Trophoblast cell (in vitro differentiated cells and primary cell): Measurements from ENCODE around the gene SND1.

ENCODE experiments used
- DNase-seq, 2 donors: peaks; one replicate each; pipeline ENCODE4 v3.0.0-alpha.2; 2016
- H2AFZ ChIP-seq: 2 replicates; pipeline ENCODE4 v1.6.1; 2013; ENCODE audit warnings: low read length, moderate library complexity, mild to moderate bottlenecking; ENCODE audit not compliant: insufficient read depth, poor library complexity
- H2AK5ac ChIP-seq: 2 replicates; pipeline ENCODE4 v1.6.1; 2013; ENCODE audit warnings: mild to moderate bottlenecking, low read length
- H2BK120ac ChIP-seq: 2 replicates; pipeline ENCODE4 v1.6.1; 2013; ENCODE audit warnings: low read length, mild to moderate bottlenecking, moderate library complexity; ENCODE audit not compliant: insufficient read depth, poor library complexity
- H2BK12ac ChIP-seq: 2 replicates; pipeline ENCODE4 v1.6.1; 2013; ENCODE audit warnings: mild to moderate bottlenecking, low read length, moderate library complexity
- H2BK5ac ChIP-seq: 2 replicates; pipeline ENCODE4 v1.6.1; 2013; ENCODE audit warnings: low read length, low read depth, moderate library complexity, mild to moderate bottlenecking; ENCODE audit not compliant: poor library complexity
- H3K14ac ChIP-seq: 2 replicates; pipeline ENCODE4 v1.6.1; 2013; ENCODE audit warnings: mild to moderate bottlenecking, low read length
- H3K18ac ChIP-seq: 2 replicates; pipeline ENCODE4 v1.6.1; 2013; ENCODE audit warnings: mild to moderate bottlenecking, low read length
- H3K23ac ChIP-seq: 2 replicates; pipeline ENCODE4 v1.6.1; 2013; ENCODE audit warnings: low read length
- H3K27ac ChIP-seq: 2 replicates; pipeline ENCODE4 v1.5.1; 2013; ENCODE audit warnings: low read depth, mild to moderate bottlenecking, inconsistent platforms, low read length, moderate library complexity
- H3K27me3 ChIP-seq: 2 replicates; pipeline ENCODE4 v1.6.1; 2013; ENCODE audit warnings: inconsistent platforms, mild to moderate bottlenecking, low read length, moderate library complexity; ENCODE audit not compliant: insufficient read depth
- H3K36me3 ChIP-seq, 2 experiments: 1 replicate in 1 of 2; 2 replicates in 1 of 2; pipeline ENCODE4 v1.6.1; 2013; ENCODE audit warnings: low read length in 2 of 2, mild to moderate bottlenecking in 2 of 2, moderate library complexity in 1 of 2; ENCODE audit not compliant: insufficient read depth in 2 of 2, control insufficient read depth in 1 of 2
- H3K4ac ChIP-seq: 2 replicates; pipeline ENCODE4 v1.6.1; 2013; ENCODE audit warnings: low read depth, mild to moderate bottlenecking, low read length, moderate library complexity
- H3K4me1 ChIP-seq, 2 experiments: 1 replicate in 1 of 2; 2 replicates in 1 of 2; pipeline ENCODE4 v1.6.1; 2013; ENCODE audit warnings: low read length in 2 of 2, mild to moderate bottlenecking in 2 of 2, moderate library complexity in 1 of 2; ENCODE audit not compliant: insufficient read depth in 2 of 2, control insufficient read depth in 1 of 2
- H3K4me2 ChIP-seq: 2 replicates; pipeline ENCODE4 v1.6.1; 2013; ENCODE audit warnings: inconsistent platforms, mild to moderate bottlenecking, low read length, moderate library complexity
- H3K4me3 ChIP-seq: 2 replicates; pipeline ENCODE4 v1.5.1; 2013; ENCODE audit warnings: mild to moderate bottlenecking, low read depth, low read length, inconsistent platforms
- H3K79me1 ChIP-seq: one replicate; pipeline ENCODE4 v1.6.1; 2013; ENCODE audit warnings: low read length
- H3K79me2 ChIP-seq: 2 replicates; pipeline ENCODE4 v1.6.1; 2013; ENCODE audit warnings: low read length, mild to moderate bottlenecking; ENCODE audit not compliant: control insufficient read depth, insufficient read depth, poor library complexity
- H3K9ac ChIP-seq: 2 replicates; pipeline ENCODE4 v1.6.1; 2013; ENCODE audit warnings: mild to moderate bottlenecking, low read length
- H3K9me3 ChIP-seq: 2 replicates; pipeline ENCODE4 v1.6.1; 2013; ENCODE audit warnings: low read depth, mild to moderate bottlenecking, control low read depth, inconsistent platforms, low read length; ENCODE audit not compliant: insufficient read depth
- H4K12ac ChIP-seq: 2 replicates; pipeline ENCODE4 v1.6.1; 2013; ENCODE audit warnings: low read depth, mild to moderate bottlenecking, low read length, moderate library complexity
- H4K8ac ChIP-seq: 2 replicates; pipeline ENCODE4 v1.6.1; 2013; ENCODE audit warnings: low read depth, mild to moderate bottlenecking, low read length, moderate library complexity
- H4K91ac ChIP-seq: one replicate; pipeline ENCODE4 v1.6.1; 2013; ENCODE audit warnings: low read depth, mild to moderate bottlenecking, low read length, moderate library complexity
- WGBS: extraction: QIAGEN DNeasy Blood & Tissue Kit; methylation state at CpG from one replicate; pipeline ENCODE4 v1.1.7; 2013; ENCODE audit warnings: missing lambda C conversion rate; ENCODE audit not compliant: insufficient read length, insufficient coverage; ENCODE audit errors: extremely low coverage; 5-methylcytosine and 5-hydroxymethylcytosine counted together

The SND1 gene

DNA sequence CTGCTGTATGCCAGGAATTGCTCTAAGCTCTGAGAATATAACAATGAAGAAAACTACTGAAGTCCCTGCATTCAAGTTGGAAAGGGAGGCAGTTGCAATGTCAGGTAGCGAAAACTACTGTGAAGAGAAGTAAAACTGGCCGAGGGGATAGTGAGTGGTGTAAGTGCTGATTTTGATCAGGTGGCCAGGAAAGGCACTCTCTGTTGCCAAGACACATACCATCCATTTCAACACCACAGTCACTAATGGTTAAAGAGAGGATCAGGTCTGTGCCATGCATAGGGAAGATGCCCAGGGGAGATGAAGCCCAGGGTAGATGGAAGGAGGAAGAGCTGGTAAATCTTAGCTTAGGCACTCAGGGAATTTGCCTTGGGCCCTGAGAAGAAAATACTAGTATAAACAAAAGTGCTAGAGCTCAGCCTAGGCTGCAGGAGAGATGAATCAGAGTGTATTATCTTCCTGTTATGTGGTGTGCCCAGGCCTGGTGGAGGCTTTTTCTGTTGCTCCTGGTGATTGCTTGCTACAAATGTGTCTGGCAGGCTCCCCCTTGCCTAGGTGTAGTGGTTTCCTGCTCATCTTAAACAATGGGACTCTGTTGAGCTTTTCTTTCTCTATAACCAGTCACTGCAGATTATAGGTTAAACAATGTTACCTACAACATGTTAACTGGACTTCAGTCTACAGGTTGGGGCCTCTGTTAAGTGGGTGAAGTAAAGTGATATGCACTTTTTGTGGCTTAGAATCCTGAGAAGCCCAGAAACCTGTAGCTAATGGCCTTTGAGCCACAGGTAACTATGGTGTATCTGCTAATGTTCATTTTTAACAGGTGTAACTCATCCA, 253.7 kb downstream of the SND1 start:
- no peak overlapping the region for H4K8ac ChIP-seq
- H3K36me3 ChIP-seq = no peaks in the 10 kb centered on the region
- no peak overlapping the region for H2BK120ac ChIP-seq
- no peak overlapping the region for H4K91ac ChIP-seq
- no peak overlapping the region for H3K23ac ChIP-seq
- peak overlapping the region; percentile 72 for H3K27ac ChIP-seq
- H2AFZ ChIP-seq = no peak overlapping the region
- H3K14ac ChIP-seq = no peak overlapping the region
- H3K9ac ChIP-seq = no peak overlapping the region
- WGBS = no CpG with 5 or more reads among the region's 2 CpGs
- H3K4ac ChIP-seq = no peak overlapping the region
- no peak overlapping the region for H4K12ac ChIP-seq
- H3K27me3 ChIP-seq = no peaks in the 10 kb centered on the region
- H2BK5ac ChIP-seq = no peak overlapping the region
- H3K4me2 ChIP-seq = no peak overlapping the region
- peak; percentile 67 to 86 for DNase-seq
- no peak overlapping the region for H3K4me3 ChIP-seq
- peaks cover 9 to 17% of the 10 kb centered on the region in 2 experiments for H3K4me1 ChIP-seq
- H3K9me3 ChIP-seq = no peaks in the 10 kb centered on the region
- no peak overlapping the region for H2AK5ac ChIP-seq
- no peak overlapping the region for H2BK12ac ChIP-seq
- H3K79me2 ChIP-seq = no peaks in the 10 kb centered on the region
- H3K79me1 ChIP-seq = peaks cover 2% of the 10 kb centered on the region
- H3K18ac ChIP-seq = no peak overlapping the region

DNA sequence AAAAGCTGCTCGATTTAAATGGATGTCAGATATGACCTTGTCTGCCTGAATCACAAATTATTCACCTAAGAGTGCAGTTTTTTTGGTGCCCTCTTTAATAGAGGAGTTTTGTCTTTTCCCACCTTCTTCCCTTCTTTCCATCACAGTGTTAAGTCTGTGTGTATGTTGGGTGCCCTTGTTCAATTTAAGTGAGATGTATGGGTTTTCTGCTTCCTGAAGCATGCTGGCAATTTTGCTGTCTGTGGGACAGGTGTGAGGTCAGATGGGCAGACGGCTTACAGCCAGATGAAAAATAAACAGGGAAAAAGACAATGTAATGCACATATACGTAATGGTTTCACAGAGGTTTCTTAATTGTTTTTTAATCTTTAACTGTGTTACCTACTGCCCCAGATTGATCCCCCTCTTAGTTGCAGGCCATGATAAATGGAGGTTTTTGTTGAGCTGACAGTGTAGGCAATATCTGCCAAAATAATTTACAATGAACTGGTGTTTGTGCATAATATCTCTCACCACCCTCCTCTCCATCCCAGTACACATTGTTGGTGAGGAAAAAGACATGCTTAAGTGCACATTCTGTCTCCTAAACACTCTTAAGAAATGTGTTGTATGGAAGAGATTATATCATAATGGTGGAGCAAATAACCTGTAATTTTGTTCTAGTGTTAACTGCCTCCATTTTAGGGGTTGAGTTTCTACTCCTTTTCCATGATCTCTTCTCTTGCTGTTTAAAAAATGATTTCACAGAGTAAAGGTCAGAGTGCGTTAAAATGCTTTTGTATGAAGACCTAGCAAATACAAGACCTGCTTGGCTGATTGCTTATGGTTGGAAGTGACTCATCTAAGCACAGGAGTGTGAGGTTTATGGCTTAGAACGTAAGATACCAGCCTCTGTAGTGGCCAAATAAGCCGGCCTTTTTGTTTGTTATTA, 255.4 kb downstream of the SND1 start:
- Histone ChIP-seq H3K79me2 (no peaks in the 10 kb centered on the region), H3K27ac (no peak overlapping the region), H3K4me3 (no peak overlapping the region), H4K91ac (no peak overlapping the region), H2AK5ac (no peak overlapping the region), H3K79me1 (peaks cover 2% of the 10 kb centered on the region), H2BK120ac (no peak overlapping the region), H3K18ac (no peak overlapping the region), H4K12ac (no peak overlapping the region), H3K36me3 (no peaks in the 10 kb centered on the region), H3K9me3 (no peaks in the 10 kb centered on the region), H3K9ac (no peak overlapping the region), H4K8ac (no peak overlapping the region), H3K4me1 (peaks cover 5 to 10% of the 10 kb centered on the region in 2 experiments), H3K27me3 (no peaks in the 10 kb centered on the region), H3K23ac (no peak overlapping the region), H3K4ac (no peak overlapping the region), H2AFZ (no peak overlapping the region), H2BK12ac (no peak overlapping the region), H3K14ac (no peak overlapping the region), H3K4me2 (no peak overlapping the region), H2BK5ac (no peak overlapping the region)
- WGBS = no CpG with 5 or more reads among the region's 6 CpGs
- DNase-seq = no peak

DNA sequence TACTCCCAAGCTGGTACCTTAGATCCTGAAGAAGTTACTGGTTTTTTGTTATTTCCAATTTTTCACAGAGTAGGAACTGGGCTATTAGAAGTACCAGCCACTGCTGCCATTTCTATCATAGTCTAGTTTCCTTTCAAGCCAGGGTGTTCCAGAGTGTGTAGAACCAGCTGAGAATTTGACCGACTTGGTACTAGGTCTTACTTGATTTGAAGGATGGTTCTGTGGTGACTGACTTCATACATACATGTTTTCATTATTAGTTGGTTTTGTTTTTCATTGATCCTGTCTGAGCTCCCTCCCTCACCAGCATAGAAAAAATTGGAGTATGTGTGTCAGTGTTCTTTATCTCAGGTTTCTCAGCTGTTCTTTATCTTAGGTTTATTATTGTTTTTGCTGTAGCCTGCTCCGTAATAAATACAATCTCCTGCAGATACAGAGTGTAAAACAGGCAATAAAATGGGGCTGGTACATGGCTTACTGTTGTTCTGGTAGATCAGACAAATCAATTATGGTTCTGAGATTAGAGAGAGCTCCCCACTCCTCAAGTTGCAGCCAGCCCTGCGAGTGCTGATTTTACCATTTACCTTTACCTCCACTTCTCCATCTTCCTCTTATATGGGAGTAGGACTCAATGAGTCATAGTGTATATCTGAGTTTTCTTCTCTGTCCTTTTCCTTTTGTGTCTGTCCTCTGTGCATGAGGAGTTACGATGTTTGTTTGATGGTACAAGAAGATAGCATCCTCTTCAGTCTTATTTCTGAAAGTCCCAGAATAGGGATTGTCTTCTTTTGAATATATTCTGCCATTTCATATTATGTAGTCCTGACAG, 256.6 kb downstream of the SND1 start:
- Histone ChIP-seq H3K27me3 (no peaks in the 10 kb centered on the region), H3K9me3 (no peaks in the 10 kb centered on the region), H3K14ac (no peak overlapping the region), H4K8ac (no peak overlapping the region), H4K91ac (no peak overlapping the region), H2AFZ (no peak overlapping the region), H3K4me3 (no peak overlapping the region), H2AK5ac (no peak overlapping the region), H3K4me2 (no peak overlapping the region), H3K79me1 (peaks cover 2% of the 10 kb centered on the region), H2BK5ac (no peak overlapping the region), H2BK120ac (no peak overlapping the region), H3K4ac (no peak overlapping the region), H2BK12ac (no peak overlapping the region), H3K23ac (no peak overlapping the region), H3K27ac (no peak overlapping the region), H4K12ac (no peak overlapping the region), H3K4me1 (peaks cover 5 to 10% of the 10 kb centered on the region in 2 experiments), H3K79me2 (no peaks in the 10 kb centered on the region), H3K36me3 (no peaks in the 10 kb centered on the region), H3K18ac (no peak overlapping the region), H3K9ac (no peak overlapping the region)
- no CpG with 5 or more reads among the region's 4 CpGs for WGBS
- no peak for DNase-seq
